ENCODE data around the gene THYN1.

The THYN1 gene

DNA sequence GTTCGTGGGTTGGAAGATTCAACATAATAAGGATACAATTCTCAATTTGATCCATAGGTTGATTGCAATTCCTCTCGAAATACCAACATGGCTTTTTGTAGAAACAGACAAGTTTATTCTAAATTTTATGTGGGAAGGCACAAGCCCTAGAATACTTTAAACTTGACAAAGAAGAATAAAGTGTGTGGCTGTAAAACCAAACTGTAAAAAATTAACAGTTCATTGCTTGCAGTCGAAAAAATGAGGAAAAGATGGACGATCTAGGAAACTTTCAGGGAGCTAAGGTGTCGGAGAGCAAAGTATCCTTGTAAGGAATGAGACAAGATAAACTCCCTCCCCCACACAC, 22.0 kb upstream of the THYN1 start:
- Histone ChIP-seq H3K9ac (ENCODE audit: low read length) (no peak overlapping the region), H2AFZ (ENCODE audit: low read length) (no peak overlapping the region), H3K27me3 (ENCODE audit: insufficient read depth, low read length) (no peaks in the 10 kb centered on the region), H3K79me2 (ENCODE audit: insufficient read depth, low read length) (no peaks in the 10 kb centered on the region), H3K4me2 (ENCODE audit: low read length) (no peak overlapping the region), H3K9me3 (ENCODE audit: low read length) (no peaks in the 10 kb centered on the region), H3F3A (ENCODE audit: insufficient read depth, low read length) (no peaks in the 10 kb centered on the region), H3K36me3 (ENCODE audit: insufficient read depth, low read length) (no peaks in the 10 kb centered on the region), H3K27ac (ENCODE audit: low read depth, low read length, poor library complexity, severe bottlenecking) (no peak overlapping the region), H3K9me2 (ENCODE audit: low read depth, low read length) (no peaks in the 10 kb centered on the region), H4K20me1 (ENCODE audit: insufficient read depth, low read length) (no peaks in the 10 kb centered on the region), H3K4me3 (ENCODE audit: low read depth, low read length, poor library complexity, severe bottlenecking) (no peak overlapping the region), H3K4me1 (ENCODE audit: insufficient read depth, low read length, severe bottlenecking) (no peaks in the 10 kb centered on the region)
- TF ChIP-seq, protein P1, sequence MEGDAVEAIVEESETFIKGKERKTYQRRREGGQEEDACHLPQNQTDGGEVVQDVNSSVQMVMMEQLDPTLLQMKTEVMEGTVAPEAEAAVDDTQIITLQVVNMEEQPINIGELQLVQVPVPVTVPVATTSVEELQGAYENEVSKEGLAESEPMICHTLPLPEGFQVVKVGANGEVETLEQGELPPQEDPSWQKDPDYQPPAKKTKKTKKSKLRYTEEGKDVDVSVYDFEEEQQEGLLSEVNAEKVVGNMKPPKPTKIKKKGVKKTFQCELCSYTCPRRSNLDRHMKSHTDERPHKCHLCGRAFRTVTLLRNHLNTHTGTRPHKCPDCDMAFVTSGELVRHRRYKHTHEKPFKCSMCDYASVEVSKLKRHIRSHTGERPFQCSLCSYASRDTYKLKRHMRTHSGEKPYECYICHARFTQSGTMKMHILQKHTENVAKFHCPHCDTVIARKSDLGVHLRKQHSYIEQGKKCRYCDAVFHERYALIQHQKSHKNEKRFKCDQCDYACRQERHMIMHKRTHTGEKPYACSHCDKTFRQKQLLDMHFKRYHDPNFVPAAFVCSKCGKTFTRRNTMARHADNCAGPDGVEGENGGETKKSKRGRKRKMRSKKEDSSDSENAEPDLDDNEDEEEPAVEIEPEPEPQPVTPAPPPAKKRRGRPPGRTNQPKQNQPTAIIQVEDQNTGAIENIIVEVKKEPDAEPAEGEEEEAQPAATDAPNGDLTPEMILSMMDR (IDR thresholded peaks at IDR 0.05; ENCODE audit: low read length): no peak
- TF ChIP-seq EZH2 (IDR thresholded peaks at IDR 0.05; ENCODE audit: borderline replicate concordance, low read length): no peak

DNA sequence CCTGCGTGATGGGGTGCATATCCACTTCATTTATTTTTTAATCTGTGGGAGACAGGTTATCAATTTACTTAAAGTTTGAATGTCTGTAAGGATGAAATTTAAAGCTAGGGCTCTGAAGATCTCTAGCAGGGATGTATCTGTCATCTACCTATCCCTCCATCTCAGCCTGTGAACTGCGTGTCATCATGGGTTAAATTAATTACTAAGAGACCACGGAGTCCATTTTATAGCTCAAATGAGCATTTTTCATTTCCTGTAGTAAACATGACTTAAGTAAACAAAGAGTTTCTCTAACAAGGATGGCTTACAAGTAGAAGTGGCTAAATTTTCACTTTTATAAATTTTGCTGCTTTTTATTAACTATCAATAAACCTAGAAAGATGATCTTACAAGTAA, 20.2 kb upstream of the THYN1 start:
- no peaks in the 10 kb centered on the region for H4K20me1 ChIP-seq (ENCODE audit: insufficient read depth, low read length)

DNA sequence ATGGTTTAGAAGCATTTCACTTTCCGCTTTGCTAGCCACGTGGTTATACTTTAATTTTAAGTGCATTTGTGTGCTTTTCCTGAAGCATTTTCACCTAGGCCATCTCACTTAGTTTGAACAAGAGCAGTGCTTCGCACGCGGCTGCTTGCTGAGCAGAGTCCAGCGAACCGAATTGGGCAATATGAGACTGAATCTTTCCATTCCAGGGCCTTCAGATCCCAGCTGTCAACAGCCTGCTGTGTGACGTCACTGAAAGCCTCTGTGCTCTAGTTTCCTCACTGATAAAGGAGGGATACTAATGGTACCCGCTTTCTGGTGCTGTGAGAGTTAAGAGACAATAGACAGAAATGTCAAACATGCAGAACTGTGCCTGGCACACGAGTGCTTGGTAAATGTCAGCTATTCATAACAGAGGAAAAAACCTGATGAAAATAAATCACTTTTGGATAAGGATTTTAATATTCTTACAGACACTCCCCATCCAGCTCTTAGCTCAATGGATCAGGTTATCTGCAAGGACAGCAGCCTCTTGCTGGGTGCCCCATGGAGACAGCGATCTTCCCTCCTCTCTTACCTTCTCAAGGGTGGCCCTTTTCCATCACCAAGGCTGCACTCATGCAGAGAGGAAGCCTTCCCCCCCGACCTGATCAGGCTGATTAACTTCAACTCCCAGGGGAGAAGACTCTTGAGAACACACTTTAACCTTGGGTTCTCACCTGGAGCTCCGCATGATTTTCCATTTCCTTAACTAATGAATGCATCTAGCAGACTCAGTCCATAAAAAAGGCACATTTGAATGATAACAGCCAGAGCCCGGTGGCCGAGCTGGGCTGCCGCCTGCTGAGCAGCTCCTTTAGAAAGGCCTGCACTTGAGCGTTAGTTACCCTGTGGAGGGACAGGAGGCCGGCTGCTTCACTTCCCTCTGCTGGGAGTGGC, 19.5 kb upstream of the THYN1 start:
- no peaks in the 10 kb centered on the region for H3K79me2 ChIP-seq (ENCODE audit: insufficient read depth, low read length)
- H3K9me3 ChIP-seq (ENCODE audit: low read length): no peaks in the 10 kb centered on the region
- H3K9me2 ChIP-seq (ENCODE audit: low read depth, low read length): no peaks in the 10 kb centered on the region
- H2AFZ ChIP-seq (ENCODE audit: low read length): no peak overlapping the region
- H3F3A ChIP-seq (ENCODE audit: insufficient read depth, low read length): no peaks in the 10 kb centered on the region
- no peak for TF ChIP-seq EZH2 (IDR thresholded peaks at IDR 0.05; ENCODE audit: borderline replicate concordance, low read length)
- TF ChIP-seq, protein P1 (IDR thresholded peaks at IDR 0.05; ENCODE audit: low read length): no peak
- no peaks in the 10 kb centered on the region for H3K4me1 ChIP-seq (ENCODE audit: insufficient read depth, low read length, severe bottlenecking)
- no peaks in the 10 kb centered on the region for H3K36me3 ChIP-seq (ENCODE audit: insufficient read depth, low read length)
- no peak overlapping the region for H3K4me3 ChIP-seq (ENCODE audit: low read depth, low read length, poor library complexity, severe bottlenecking)
- no peak overlapping the region for H3K4me2 ChIP-seq (ENCODE audit: low read length)
- no peak overlapping the region for H3K27ac ChIP-seq (ENCODE audit: low read depth, low read length, poor library complexity, severe bottlenecking)
- H3K9ac ChIP-seq (ENCODE audit: low read length): no peak overlapping the region
- H4K20me1 ChIP-seq (ENCODE audit: insufficient read depth, low read length): no peaks in the 10 kb centered on the region
- H3K27me3 ChIP-seq (ENCODE audit: insufficient read depth, low read length): no peaks in the 10 kb centered on the region

More for the DNA sequence above, 20.2 kb upstream of the THYN1 start:
- no peak overlapping the region for H2AFZ ChIP-seq (ENCODE audit: low read length)
- H3K4me1 ChIP-seq (ENCODE audit: insufficient read depth, low read length, severe bottlenecking): no peaks in the 10 kb centered on the region
- H3K27ac ChIP-seq (ENCODE audit: low read depth, low read length, poor library complexity, severe bottlenecking): no peak overlapping the region
- H3K9me3 ChIP-seq (ENCODE audit: low read length): no peaks in the 10 kb centered on the region
- H3F3A ChIP-seq (ENCODE audit: insufficient read depth, low read length): no peaks in the 10 kb centered on the region
- H3K27me3 ChIP-seq (ENCODE audit: insufficient read depth, low read length): no peaks in the 10 kb centered on the region
- H3K4me3 ChIP-seq (ENCODE audit: low read depth, low read length, poor library complexity, severe bottlenecking): no peak overlapping the region
- no peaks in the 10 kb centered on the region for H3K9me2 ChIP-seq (ENCODE audit: low read depth, low read length)
- TF ChIP-seq, protein P1 (IDR thresholded peaks at IDR 0.05; ENCODE audit: low read length): no peak
- TF ChIP-seq EZH2 (IDR thresholded peaks at IDR 0.05; ENCODE audit: borderline replicate concordance, low read length): no peak
- no peaks in the 10 kb centered on the region for H3K36me3 ChIP-seq (ENCODE audit: insufficient read depth, low read length)
- H3K4me2 ChIP-seq (ENCODE audit: low read length): no peak overlapping the region
- H3K79me2 ChIP-seq (ENCODE audit: insufficient read depth, low read length): no peaks in the 10 kb centered on the region
- no peak overlapping the region for H3K9ac ChIP-seq (ENCODE audit: low read length)
